GM18951 (cell line): Measurements from ENCODE around the gene FBXW7.

Experiments
- POLR2A ChIP-seq: IDR thresholded peaks from 4 replicates; pipeline ENCODE4 v1.6.1; 2011; ENCODE audit warnings: mild to moderate bottlenecking; ENCODE audit not compliant: insufficient read length, insufficient read depth; ENCODE audit errors: extremely low read depth
- in situ Hi-C: fragments of 300-500 bp; cut with MboI; formaldehyde crosslinking; loops from one replicate; pipeline ENCODE4 v1.12.0; 2022; ENCODE audit warnings: low sequenced_read_pairs, mixed read lengths, inconsistent platforms; ENCODE audit not compliant: unreplicated experiment

FBXW7 gene

DNA sequence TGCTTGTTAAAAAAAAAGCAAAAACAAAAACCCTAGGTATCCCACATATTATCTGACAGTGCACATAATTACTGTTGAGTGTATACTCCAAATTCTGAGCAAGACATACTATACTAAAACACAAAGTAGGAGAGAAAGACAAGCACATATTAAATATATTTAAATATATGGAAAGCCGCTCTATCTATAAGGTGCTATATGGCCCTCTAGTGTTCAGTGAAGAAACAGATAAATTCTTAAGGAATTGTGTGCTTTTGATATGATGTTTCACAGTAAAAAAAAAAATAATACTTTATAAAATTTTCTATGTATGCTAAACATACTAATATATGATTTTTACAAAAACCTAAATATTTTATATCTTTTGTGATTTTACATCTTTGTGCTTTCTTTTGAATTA is 137.8 kb downstream of the FBXW7 start:
- in situ Hi-C loops: no loop called here
- TF ChIP-seq POLR2A: no peak

DNA sequence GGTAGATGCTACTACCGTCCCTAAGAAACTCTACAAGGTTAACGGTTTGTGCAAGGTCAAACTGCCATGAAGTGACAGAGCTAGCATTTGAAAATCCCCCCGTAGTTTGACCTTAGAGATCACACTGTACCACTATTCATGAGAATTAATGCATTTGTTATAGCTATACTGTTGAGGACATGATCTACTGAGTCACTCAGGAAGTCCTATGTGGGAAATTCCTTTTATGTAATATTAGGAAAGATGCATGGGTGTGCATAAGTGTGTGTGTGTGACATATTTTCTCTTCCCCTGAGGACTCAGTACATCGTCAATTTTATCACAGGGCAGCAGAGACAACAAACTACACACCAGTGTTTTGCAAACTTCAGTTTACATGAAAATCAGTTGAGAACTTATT is 141.1 kb downstream of the FBXW7 start:
- in situ Hi-C loops: no loop called here
- TF ChIP-seq POLR2A: no peak

DNA sequence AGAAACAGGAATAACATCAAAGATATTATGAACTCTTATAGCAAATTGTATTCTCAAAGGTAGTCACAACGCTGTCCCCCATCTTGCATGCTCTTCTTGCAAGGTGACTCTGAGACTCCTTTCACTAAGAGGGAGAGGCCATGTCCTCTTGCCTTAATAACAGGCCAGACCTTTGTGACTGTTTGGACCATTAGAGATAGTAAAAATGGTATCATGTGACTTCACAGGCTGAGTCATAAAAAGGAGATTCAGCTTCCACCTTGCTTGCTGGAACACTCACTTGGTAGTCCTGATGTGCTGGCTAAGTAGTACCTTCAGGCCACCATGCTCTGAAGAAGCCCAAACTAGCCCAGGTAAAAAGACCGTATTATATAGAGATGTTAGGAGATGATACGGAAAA is 143.8 kb downstream of the FBXW7 start:
- no peak for TF ChIP-seq POLR2A
- in situ Hi-C loops: no loop called here

DNA sequence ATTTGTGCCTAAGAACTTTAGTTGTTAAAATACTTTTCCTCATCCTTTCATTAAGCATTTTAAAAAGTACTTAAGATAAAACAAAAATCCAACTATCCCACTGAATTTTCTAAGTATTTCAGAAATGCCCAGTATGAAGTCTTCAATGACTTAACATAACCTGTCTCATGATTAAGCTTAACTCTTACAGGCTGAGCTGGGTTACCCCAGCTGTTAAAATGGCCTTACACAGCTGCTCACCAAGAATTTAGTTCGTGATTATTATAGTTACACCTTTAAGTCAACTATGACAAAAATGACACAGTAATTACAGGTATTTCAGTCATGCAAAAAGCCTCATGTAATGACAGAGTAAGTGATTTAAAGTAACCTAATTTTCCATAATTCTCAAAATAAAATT is 145.7 kb downstream of the FBXW7 start:
- TF ChIP-seq POLR2A: no peak
- in situ Hi-C loops: no loop called here

DNA sequence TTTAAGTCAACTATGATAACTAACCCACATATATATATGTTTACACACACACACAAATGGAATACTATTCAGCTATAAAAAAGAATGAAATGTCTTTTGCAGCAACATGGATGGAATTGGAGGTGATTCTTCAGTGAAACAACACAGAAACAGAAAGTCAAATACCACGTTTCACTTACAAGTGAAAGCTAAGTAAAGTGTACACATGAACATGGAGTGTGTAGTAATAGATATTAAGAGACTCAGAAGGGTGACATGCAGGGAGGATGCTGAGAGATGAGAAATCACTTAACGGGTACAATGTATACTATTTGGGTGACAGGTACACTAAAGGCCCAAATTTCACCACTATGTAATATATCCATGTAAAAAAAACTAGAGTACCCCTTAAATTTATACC is 146.5 kb downstream of the FBXW7 start:
- no peak for TF ChIP-seq POLR2A
- in situ Hi-C loops: no loop called here

DNA sequence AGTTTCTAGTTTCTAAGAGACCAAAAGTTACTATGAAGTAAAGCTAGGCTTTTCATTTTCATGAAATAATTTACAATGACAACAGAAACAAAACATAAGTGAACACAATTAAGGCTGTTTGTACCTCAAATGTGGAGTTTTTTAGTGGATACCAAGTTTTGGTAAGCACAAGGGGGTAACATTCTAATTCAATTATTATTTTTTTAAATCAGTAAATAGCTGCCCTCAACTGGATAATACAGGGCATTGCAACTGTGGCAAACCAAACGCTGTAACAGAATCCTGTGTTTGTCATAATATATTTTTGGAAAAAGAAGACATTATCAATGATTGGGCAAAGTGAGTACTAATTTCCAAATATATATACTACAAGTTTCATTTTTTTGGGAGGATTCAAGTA is 150.3 kb downstream of the FBXW7 start:
- in situ Hi-C loops: no loop called here
- TF ChIP-seq POLR2A: no peak

DNA sequence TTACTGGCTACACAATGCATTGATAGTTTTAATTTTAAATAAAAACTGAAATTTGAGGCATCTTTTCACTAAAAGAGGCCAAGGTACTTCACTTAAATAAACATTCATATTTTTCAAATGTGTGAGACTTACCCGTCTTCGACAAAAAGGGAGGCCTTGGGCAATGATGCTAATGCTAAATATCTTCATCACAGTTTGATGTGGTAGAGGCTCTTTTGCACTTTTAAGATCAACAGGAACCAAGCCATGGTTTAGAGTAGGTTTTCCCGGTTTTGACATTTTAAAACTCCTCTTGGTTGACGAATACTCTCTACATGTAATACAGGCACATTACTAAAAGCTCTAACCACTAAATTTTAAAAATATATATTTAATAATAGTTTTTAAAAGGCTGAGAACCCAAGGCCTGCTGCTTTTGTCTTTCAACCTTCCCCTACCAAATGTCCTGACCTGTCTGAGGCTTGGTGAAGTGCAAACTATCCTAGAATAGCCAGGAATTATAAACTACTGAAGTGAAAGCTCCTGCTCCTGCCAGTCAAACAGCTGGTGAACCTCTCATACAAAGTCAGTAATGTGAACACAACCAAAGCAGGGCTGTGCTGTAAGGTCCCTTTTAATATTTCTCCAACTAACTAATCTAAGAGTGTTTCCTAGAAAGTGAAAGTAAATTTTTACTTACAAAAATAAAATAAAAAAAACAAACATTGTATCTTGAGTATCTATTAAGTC is 153.7 kb downstream of the FBXW7 start:
- no peak for TF ChIP-seq POLR2A
- in situ Hi-C loops: no loop called here

DNA sequence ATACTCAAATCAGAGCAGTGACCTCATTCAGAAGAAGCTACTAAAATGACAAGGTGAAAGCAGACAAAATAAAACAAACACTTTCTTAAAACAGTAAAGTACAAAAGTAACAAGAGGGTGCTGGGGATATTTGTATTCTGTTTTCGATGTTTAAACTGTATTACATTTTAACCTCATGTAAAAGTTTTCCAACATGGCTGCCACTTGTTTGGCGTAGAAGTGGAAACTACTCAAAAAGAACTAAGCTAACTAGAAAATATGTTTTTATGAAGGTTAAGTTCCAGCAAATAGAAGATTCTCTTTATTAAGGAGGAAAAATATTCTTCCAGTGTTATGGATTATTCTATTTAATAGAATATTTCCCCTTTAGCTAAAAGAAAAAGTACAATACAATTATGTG is 155.0 kb downstream of the FBXW7 start:
- no peak for TF ChIP-seq POLR2A
- in situ Hi-C loops: no loop called here

DNA sequence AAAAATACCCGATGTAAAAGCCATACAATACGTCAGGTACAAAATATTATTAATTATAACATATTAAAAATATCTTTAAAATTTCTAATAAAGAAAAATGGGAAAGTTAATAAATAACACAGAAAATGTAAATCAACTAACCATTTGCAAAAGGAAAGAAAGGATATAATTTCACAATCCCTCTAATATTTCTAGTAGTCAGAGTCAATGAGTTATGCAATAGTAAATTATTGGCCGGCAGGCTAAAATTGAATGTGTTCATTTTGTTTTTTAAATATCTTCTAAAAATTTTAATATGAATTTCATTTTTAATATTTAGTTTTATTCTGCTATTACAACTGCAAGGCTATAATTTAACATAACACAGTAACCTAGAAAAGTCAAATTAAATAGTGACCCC is 155.7 kb downstream of the FBXW7 start:
- in situ Hi-C loops: no loop called here
- TF ChIP-seq POLR2A: no peak

DNA sequence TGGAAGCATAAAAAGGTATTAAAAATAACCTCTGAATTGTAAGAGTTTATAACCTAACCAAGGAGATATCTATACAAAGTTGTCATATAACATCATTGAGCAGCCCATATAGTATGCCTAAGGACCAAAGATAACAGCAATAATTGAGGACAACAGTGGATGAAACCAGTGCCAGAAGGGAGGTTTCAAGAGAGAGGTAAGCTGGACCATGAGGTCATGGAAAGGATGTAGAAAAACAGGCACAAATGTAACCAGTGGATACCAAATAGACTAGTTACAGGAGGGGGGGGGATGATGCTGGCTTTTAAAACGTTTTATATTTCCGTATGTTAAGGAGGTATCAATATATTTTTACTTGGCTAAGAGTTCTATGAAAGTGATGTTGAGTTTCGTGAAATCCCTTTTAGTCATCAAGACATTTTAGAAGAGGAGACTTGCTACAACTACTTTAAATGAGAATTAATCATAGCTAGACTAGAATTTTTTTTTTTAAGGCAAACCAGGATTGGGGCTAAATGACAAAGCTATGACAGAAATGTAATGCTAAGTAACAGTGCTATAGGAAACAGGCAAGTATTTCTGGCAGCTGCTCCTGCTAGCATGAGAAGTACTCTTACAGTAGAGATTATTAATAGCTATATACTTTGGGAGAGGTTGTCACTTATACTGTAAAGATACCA is 161.1 kb downstream of the FBXW7 start:
- in situ Hi-C loops: no loop called here
- no peak for TF ChIP-seq POLR2A

DNA sequence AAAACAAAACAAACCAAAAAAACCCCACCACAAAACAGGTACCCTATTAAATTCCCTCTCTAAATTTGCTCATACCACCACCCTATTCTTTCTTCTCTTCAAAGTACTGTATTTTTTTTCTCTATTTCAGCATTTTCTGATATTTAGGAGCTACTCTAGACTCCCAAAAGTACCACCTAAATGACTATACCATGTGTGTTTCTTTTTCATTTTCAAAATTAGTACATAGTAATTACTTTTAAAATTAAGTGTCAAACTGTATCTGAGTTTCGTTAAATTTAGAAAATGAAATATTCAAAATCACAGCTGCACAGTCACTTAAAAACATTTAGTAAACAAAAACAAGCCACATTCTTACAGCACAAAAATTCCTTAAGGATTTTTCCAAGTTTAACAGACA is 161.7 kb downstream of the FBXW7 start:
- TF ChIP-seq POLR2A: no peak
- in situ Hi-C loops: no loop called here

DNA sequence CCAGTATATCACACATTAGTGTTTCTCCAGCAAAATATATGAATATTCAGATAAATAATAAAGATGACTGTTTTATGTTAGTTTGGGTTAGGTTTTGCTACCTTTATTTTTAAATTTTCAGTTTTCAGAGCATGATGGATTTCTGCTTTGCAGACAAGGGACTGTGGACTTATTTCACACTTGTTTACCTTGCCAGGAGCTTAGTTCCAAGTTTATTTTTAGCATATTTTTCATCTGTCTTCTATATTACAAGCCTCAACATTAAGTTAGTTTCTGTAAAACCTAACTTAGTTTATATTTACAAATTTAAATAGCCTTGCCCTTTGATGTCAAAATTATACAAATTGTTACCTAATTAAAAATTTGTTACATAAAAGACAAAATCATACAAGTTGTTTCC is 163.4 kb downstream of the FBXW7 start:
- in situ Hi-C loops: no loop called here
- TF ChIP-seq POLR2A: no peak

DNA sequence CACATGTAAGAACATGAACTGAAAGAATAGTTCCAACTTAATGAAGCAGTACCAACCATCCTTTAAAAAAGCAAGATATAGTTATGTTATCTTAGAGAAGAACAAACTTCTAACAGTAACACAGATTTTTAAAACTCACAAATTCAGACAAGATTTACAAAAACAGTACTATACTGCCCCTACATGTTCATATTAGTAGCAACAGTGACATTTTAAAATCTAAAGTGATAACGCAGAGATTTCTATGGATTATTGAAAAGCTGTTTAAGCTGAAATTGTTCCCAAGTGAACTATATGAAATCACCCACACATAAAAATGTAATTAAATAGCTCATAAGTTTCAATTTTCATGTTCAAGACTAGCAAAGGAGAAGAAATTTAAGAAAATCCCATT is 166.0 kb downstream of the FBXW7 start:
- no peak for TF ChIP-seq POLR2A
- in situ Hi-C loops: no loop called here

DNA sequence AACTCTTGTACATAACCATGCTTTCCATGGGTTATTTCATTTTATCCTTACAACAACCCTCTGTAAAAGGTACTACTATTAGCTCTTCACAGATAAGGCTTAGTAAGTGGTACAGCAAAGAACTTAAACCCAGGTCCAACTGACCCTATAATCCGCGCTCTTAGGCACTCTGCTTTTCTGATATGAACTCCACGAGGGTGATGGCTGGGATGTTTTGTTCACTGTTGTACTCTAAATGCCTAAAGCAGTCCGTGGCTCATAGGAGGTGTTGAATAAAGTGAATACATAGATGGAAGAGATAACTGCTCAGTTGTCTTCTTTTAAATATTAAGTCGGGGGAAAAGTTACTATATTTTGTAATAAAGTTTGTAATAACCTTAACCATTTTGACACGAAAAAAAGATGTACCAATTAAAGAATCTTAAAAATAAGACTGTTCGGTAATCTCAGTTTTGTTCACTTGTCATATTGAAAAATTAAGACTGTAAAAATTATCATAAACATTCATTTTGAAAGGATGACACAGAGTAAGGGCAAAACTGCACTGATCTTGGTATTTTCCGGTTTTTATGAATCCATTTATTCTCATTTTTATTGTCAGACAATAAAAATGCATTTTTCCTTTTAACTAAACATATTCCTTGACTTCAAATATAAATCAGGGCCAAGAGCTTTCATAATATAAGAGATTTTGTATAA is 166.5 kb downstream of the FBXW7 start:
- in situ Hi-C loops: no loop called here
- TF ChIP-seq POLR2A: no peak
